Right lobe of liver (tissue), 6 donors: Measurements from ENCODE around the gene AFDN. TPM values are rescaled to one million over a fixed set of nuclear protein-coding genes. Genes with fewer than 3 reads are reported as not detected.

ENCODE experiments used
- ATAC-seq, 4 donors: fragments of 200-7000 bp; cut with Tn5 transposase; one replicate each; pipeline ENCODE4 v1.9.1; 2020; ENCODE audit warnings: mild to moderate bottlenecking in 4 of 4, moderate library complexity in 4 of 4
- DNase-seq, 3 donors: peaks; one replicate each; pipeline ENCODE4 v3.0.0-alpha.2; 2020
- H3K27ac ChIP-seq, 3 donors: fragments of 200-600 bp; one replicate each; pipeline ENCODE4 v1.8.0; 2022
- H3K27me3 ChIP-seq, 2 donors: fragments of 200-600 bp; one replicate each; pipeline ENCODE4 v1.8.0; 2022
- H3K36me3 ChIP-seq, 4 donors: fragments of 200-600 bp; sonication (generic) in 1 of 4; one replicate each; pipeline versions ENCODE4 v1.5.1 to v1.8.0; 2017 to 2022; ENCODE audit warnings: control low read depth in 1 of 4
- H3K4me1 ChIP-seq, 4 donors: fragments of 200-600 bp; sonication (generic) in 1 of 4; one replicate each; pipeline versions ENCODE4 v1.5.1 to v1.8.0; 2017 to 2022; ENCODE audit warnings: control low read depth in 1 of 4
- H3K4me3 ChIP-seq, 3 donors: fragments of 200-600 bp; one replicate each; pipeline ENCODE4 v1.8.0; 2022
- H3K9me3 ChIP-seq, 4 donors: fragments of 200-600 bp; sonication (generic) in 1 of 4; one replicate each; pipeline versions ENCODE4 v1.5.1 to v1.8.0; 2017 to 2022; ENCODE audit warnings: control low read depth in 1 of 4
- POLR2A ChIP-seq: fragments of 450-650 bp; IDR thresholded peaks from one replicate; pipeline ENCODE4 v1.6.1; 2017; ENCODE audit warnings: antibody characterized with exemption, mild to moderate bottlenecking
- WGBS: methylation state at CpG from one replicate; pipeline ENCODE4 v1.1.6; 2018; ENCODE audit warnings: low coverage, low lambda C conversion rate; ENCODE audit not compliant: insufficient coverage; ENCODE audit errors: missing lambda C conversion rate; 5-methylcytosine and 5-hydroxymethylcytosine counted together
- intact Hi-C, 2 donors: fragments of 100-400 bp; cut with DNase I; formaldehyde crosslinking; loops; one replicate each; pipeline versions ENCODE4 v1.11.2 to v1.14.1; 2022
- total RNA-seq, 6 experiments: library from RNA; depleted of rRNA in 2 of 6; stranded (reverse); fragments of >200 nt in 2 of 6; fragmentation: NEBNext Ultra II Directional in 3 of 6; extraction: Animal tissue kit (Norgen Biotek cat#: 25700) in 3 of 6; gene quantifications; one replicate each; pipeline versions ENCODE4 v1.1.0 to v1.2.4, GENCODE V29; 2016 to 2023
- TF ChIP-seq, protein P1 (sequence below), 4 donors: fragments of 200-600 bp in 3 of 4; fragments of 450-650 bp in 1 of 4; IDR thresholded peaks; one replicate each; pipeline versions ENCODE4 v1.5.1 to v1.8.0; 2016 to 2022; ENCODE audit warnings: antibody characterized with exemption in 4 of 4, mild to moderate bottlenecking in 2 of 4
- donor health status: DM: no; HTN: yes; CAD: no.
- donor health status: DM: no; HTN: no; CAD: no.
- donor health status: DM: no; HTN: no; CAD: no.
- donor health status: DM: no; HTN: yes; CAD: no.
- donor health status: DM: no; HTN: yes; CAD: no.

The AFDN gene
- total RNA-seq, 6 experiments from 2014 or later: 77.0 to 106 (median 85.5) TPM

DNA sequence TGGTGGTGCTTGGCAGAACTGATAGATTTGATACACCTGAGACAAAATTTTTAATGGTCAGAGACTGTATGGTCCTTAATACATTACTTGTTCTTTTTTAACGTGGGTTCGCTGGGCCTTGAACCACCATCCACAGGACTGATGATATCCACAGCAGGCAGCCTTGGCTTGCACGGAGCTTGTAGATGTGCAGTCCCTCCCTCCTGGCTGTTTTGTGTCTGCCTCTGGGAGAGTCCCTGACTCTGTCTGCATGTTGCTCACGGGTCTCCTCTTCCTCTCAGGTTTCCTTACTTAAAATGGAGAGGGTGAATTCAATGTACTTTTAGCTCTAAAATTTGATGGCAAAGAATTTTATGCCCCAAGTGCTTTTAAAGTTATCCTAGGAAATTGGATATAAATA is 188.3 kb downstream of the AFDN start:
- Histone ChIP-seq H3K4me3 (no peak overlapping the region), H3K27ac (no peak overlapping the region), H3K27me3 (no peaks in the 10 kb centered on the region), H3K36me3 (no peaks in the 10 kb centered on the region), H3K9me3 (peaks cover 0 to 4% (median 0%) of the 10 kb centered on the region in 4 donors), H3K4me1 (peaks cover 0 to 5% (median 0%) of the 10 kb centered on the region in 4 donors)
- intact Hi-C loops: no loop called here
- TF ChIP-seq POLR2A: no peak
- TF ChIP-seq, protein P1, sequence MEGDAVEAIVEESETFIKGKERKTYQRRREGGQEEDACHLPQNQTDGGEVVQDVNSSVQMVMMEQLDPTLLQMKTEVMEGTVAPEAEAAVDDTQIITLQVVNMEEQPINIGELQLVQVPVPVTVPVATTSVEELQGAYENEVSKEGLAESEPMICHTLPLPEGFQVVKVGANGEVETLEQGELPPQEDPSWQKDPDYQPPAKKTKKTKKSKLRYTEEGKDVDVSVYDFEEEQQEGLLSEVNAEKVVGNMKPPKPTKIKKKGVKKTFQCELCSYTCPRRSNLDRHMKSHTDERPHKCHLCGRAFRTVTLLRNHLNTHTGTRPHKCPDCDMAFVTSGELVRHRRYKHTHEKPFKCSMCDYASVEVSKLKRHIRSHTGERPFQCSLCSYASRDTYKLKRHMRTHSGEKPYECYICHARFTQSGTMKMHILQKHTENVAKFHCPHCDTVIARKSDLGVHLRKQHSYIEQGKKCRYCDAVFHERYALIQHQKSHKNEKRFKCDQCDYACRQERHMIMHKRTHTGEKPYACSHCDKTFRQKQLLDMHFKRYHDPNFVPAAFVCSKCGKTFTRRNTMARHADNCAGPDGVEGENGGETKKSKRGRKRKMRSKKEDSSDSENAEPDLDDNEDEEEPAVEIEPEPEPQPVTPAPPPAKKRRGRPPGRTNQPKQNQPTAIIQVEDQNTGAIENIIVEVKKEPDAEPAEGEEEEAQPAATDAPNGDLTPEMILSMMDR (IDR thresholded peaks at IDR 0.05): no peak
- ATAC-seq: no peak
- 88% methylated on average over 4 of the region's 4 CpGs for WGBS
- no peak for DNase-seq

DNA sequence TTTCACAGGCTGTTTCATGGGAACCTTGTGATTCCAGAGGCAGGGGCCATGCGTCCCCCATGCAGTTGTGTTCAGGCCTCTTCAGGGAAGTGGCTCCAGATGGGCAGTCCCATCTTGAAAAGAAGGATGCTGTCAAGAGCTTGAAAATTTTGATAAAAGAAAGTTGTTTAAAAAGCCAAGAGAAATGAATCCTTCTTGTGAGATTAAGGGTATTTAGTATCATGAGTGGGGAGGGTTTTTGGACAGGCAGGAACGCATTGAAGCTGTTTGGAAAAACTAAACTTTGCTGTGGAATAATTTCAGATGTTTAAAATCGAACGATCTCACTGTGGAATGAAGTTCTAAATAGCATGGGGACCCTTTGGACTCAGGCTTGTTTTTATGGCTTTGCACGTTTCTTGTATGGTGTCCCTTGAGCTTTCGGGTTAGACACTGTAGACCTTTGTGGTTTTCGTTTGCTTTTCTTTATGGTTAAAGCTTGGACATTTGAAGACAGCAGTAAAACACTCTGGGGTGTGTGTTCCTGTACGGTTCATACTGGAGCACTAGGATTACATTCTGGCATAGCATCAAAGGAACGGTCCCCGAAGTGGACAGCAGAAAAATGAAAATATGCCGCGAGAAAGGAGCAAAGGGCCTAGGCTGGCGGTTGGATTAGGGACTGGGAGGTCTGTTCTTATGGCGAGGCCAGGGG is 188.9 kb downstream of the AFDN start:
- DNase-seq: no peak

DNA sequence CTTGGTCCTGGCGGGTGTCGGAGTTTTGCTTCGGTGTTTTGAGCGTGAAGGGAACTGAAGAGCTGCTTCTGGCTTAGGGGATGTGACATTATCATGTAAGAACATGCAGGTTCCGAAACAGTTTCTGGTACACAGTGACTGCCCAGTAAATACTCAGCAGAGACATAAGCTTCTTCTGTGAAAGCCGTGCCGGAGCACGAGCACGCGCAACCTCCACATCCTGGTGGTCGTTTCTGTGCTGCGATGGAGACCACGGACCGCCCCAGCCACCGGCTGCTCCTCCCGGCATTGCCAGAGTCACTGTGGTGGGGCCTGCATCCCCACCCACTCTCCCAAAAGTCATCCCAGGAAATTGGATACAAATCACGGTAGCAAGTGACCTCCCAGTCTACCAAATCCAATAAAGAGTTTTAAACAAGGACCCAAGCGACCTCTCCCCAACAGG is 189.5 kb downstream of the AFDN start:
- Histone ChIP-seq H3K27ac (no peak overlapping the region), H3K4me1 (peaks cover 0 to 5% (median 0%) of the 10 kb centered on the region in 4 donors), H3K4me3 (no peak overlapping the region), H3K27me3 (no peaks in the 10 kb centered on the region), H3K9me3 (peaks cover 0 to 2% (median 0%) of the 10 kb centered on the region in 4 donors), H3K36me3 (no peaks in the 10 kb centered on the region)
- WGBS: 79% methylated on average over 4 of the region's 18 CpGs
- intact Hi-C loops: no loop called here
- TF ChIP-seq POLR2A: no peak
- TF ChIP-seq, protein P1 (IDR thresholded peaks at IDR 0.05): no peak
- no peak for ATAC-seq
- DNase-seq: no peak

More for the DNA sequence above, 188.9 kb downstream of the AFDN start:
- Histone ChIP-seq H3K27ac (no peak overlapping the region), H3K36me3 (no peaks in the 10 kb centered on the region), H3K4me1 (peaks cover 0 to 5% (median 0%) of the 10 kb centered on the region in 4 donors), H3K9me3 (peaks cover 0 to 4% (median 0%) of the 10 kb centered on the region in 4 donors), H3K27me3 (no peaks in the 10 kb centered on the region), H3K4me3 (no peak overlapping the region)
- no peak for ATAC-seq
- intact Hi-C loops: no loop called here
- 79% methylated on average over 11 of the region's 14 CpGs for WGBS
- TF ChIP-seq, protein P1 (IDR thresholded peaks at IDR 0.05): no peak
- TF ChIP-seq POLR2A: no peak

DNA sequence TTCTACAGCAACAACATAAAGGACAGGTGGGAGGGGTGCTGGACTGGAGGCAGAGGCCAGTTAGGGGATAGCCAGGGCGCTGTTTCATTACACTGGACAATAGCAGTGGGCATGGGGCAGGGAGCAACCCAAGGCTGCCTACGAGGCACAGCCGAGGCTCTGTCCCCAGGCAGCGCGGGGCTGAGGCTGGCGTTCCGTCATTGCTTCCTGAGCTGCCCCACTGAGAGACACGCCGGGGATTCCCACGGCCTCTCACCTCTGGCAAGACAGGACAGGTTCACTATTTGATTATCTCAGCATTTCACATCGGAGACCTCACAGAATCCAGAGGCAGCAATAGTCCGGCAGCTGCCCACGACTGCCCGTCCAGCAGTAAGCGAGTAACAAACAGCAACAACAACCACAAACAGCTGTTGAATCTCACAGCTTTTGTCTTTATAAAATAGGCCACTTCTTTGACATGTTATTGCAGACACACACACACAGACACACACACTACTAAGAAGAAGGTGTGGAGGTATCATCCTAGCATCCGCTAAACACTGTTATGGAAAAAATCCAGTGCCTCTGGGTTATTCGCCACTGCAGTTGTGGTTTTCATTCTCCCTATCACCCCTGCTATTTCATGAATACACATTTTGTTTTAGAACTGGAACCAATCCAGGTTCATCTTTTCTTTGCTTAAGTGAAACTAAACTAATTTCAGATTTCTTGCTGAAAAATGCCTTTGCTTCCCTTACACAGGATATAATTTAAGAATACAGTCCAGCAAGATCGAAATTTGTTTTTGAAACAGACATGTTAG is 190.2 kb downstream of the AFDN start:
- Histone ChIP-seq H3K27me3 (no peaks in the 10 kb centered on the region), H3K4me1 (peaks cover 0 to 5% (median 0%) of the 10 kb centered on the region in 4 donors), H3K36me3 (no peaks in the 10 kb centered on the region), H3K27ac (no peak overlapping the region), H3K9me3 (no peaks in the 10 kb centered on the region), H3K4me3 (no peak overlapping the region)
- intact Hi-C loops: no loop called here
- WGBS: 83% methylated on average over 7 of the region's 18 CpGs
- TF ChIP-seq, protein P1 (IDR thresholded peaks at IDR 0.05): no peak
- TF ChIP-seq POLR2A: no peak
- peak in 3 of 4 donors; percentile 57 to 85 (median 61) for ATAC-seq
- peak in 1 of 3 donors; percentile 42 for DNase-seq
